NCI-H510A treated with DMSO at 0.1 percent for 48 hours (cell line): ENCODE results near the gene RGS3.
A peak's percentile ranks its signal among the peaks of the same experiment; 100 is the strongest.

Experiments used
- DNase-seq: peaks from one replicate; lab custom pipeline; 2025; lab: John Stamatoyannopoulos, UW

Gene RGS3

GRCh38 chr9:113530022-113530635 is 66.6 kb downstream of the RGS3 start:
- DNase-seq = no peak

- DNase-seq = no peak
These were observed 67.4 kb downstream of the RGS3 start for GRCh38 chr9:113530942-113531341.

DNA sequence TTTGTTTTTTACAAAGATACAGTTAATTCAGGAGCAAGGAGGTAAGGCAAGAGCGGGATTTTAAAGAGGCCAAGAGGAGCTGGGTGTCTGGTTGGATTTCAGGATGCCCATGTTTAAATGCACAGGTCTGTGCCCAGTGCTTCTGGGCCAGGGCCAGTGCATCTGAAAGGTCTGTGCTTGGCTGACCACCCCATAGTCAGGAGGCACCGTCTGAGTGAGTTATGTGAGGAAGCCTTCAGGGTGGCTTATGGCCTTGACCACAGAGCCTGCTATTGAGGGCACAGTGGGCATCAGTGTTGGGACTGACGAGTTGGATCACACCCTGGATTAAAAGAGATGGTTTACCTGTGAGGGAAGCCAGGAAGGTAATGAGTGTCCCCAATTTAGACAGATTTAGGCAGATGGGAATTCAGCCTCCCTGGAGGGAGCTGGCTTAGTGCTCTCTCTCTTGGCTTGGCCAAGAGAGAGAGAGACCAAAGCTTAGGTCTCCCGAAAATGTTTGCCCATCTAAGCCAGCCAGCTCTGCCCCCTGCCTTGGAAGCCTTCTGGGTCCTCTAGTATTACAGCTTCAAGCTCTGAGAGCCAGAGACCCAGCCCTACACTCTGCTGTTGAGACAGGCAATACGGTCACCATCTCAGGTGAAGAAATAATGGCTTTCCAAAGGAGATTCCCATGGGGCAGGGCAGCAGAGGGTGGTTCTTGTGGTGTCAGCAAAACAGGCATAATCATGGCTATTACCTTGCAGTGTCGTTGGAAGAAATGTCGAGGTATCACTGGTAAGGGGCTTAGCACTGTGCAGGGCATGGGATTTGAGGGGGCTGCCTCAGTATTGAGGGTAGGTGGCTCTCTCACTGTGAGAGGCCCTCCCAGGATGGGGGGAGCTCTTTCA is 68.6 kb downstream of the RGS3 start:
- no peak for DNase-seq

DNA sequence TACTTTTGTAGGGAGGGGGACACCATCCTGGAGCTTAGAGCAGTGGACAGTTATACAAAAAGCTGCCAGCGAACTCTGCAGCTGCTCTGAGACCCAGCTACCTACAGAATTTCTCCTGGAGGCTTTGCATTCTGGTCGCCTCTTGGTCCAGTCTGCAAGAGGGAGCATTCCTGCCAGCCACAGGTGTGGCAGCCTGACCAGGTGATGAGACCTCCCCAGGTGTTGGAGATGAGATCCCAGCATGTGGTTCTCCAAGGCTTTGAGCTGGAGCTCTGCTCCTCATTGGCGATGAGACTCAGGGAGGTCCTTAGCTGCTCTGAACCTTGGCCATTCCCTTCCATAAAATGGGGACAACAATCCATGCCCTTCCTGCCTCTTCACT is 69.3 kb downstream of the RGS3 start:
- DNase-seq = no peak

DNA sequence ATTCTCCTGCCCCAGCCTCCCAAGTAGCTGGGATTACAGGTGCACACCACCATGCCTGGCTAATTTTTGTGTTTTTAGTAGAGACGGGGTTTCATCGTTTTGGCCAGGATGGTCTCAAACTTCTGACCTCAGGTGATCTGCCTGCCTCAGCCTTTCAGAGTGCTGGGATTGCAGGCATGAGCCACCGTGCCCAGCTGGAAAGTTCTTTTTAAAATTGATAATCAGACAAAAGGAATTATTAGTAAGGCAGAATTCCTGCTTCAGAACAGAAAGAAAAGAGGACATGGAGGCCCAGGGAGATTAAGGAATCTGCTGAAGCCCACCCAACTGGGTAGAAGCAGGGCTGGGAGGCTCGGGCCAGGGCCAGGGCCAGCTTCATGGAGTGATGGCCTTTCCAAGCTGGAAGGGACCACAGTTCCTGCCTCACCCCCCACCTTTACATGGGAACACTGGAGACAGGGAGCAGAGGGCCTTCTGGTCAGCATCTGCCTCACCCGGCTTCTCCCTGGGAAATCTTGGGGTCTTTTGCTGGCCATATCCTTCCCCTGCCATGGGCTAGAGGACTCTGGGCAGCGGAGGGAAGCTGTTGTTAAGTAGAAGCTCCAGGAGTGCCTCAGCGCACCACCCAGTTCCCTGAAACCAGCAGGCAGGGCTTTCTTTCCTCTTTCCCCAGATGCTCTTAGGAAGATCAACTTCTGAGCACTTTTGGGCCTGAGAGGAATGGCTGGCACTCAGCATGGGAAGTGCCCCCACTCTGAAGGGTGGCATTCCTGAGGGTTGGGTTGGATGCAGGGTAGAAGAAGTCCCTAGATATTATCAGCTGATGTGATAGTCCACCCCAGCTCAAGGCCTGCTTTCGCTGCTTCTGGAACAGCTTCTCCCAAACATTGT is 70.1 kb downstream of the RGS3 start:
- no peak for DNase-seq

DNA sequence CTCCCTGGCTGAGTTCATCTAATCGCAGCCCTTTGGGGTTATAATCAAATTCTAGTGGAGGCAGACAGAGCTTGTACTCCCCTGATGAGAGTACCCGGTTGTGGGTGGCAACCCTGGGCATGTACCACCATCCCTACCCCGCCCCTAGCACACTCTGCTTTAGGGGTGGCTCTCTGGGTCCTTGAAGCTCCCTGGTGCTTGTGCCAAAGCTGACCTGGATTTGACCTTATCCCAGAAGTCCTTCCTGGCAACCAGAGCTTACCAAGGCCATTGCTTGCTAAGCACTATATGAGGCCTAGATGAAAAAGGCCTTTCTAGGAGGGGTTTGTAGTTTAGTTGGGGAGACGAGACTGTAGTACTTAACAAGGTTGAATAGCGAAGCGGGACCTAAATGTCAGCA is 72.2 kb downstream of the RGS3 start:
- no peak for DNase-seq

GRCh38 chr9:113536166-113536482 is 72.6 kb downstream of the RGS3 start:
- DNase-seq = no peak

DNA sequence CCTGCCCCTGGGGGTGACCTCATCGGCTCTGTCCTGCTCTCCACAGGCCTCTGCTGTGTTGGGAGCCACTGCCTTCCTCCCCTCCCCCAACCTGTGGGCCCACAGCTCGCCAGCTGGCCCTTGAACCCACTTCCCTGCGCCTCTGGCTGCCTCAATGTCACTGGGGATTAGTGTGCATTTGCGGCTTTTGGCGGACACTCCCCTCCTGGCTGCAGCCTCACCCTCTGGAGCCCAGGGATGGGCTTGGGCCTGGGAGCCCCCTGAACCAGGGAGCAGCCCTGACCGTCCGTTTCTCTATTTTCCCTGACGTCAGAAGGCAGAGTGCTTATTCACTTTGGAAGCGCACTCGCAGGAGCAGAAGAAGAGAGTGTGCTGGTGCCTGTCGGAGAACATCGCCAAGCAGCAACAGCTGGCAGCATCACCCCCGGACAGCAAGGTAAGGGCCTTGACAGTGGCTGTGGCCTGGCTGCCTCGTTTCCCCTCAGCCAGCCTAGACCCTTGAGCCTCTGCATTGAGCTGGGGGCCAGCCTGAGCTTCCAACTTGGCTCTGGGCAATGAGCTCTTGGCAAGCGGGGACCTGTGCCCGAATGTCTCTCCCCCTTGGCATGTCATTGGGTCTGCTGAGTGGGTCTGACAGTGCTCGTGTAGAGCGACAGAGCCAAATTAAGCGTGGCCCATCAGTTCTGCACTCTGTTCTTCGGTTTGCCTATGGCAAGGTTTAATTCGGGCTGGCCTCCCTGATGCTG is 73.1 kb downstream of the RGS3 start:
- no peak for DNase-seq

DNA sequence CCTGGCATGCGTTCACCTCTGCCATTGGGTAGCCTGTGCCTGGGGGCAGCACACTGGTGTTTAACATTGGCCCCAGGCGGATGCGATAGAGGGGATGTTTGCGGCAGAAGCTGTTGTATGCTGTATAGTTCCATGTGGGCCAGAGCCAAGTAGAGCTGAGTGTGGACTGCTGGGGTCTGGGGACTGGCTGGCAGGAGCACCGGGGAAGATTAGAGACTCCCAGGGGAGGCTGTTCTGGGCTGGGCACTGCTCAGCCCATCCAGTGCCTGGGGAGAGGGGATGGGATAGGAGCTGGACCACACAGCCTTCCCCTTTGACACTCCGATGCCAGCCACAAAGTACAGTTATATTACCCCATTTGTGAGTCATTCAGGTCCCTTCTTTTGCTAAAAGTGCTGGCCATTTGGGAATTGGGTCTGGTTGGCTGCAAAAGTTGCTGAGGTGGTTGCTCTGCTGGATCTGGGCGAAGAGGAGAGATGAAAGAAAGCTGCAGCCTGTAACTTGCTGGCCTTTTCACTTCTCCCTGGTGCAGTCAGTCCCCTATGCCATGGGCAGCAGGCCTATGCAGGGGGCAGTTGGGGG is 73.8 kb downstream of the RGS3 start:
- DNase-seq = no peak

- no peak for DNase-seq
These were observed 74.6 kb downstream of the RGS3 start for GRCh38 chr9:113538131-113538530.

DNA sequence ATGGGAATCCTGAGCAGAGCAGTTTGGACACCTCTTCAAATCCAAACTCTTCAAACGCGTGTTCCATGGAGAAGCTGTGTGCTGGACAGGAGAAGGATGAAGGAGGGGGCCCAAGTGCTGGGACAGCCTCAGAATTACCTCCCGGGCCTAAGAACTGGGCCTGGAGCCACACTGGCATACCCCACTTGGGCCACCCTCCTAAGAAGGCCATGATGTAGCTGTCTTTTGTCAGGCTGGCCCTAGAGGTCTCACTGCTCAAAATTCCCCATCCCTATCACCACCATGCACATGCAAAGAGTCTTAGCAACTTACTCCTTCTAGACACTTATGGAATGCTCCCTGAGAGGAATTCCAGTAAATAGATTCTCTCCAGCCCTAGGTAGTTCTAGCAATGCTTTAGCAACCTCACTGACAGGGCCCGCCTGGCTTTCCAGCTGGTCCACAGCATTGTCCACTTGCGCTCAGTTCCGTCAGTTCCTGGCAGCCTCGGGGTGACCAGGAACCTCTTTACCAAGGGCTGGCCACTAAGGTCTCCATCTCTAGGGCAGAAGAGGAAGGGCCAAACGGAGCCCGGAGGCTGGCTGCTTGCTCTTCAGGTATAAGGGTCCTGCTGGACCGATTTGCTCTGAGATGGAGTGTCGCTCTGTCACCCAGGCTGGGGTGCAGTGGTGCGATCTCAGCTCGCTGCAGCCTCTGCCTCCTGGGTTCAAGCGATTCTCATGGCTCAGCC is 75.3 kb downstream of the RGS3 start:
- no peak for DNase-seq

- DNase-seq = no peak
These were observed 76.9 kb downstream of the RGS3 start for GRCh38 chr9:113540466-113540865.

- DNase-seq = peak; percentile 8
These were observed 77.7 kb downstream of the RGS3 start for GRCh38 chr9:113541019-113541900.

- DNase-seq = no peak
These were observed 78.5 kb downstream of the RGS3 start for GRCh38 chr9:113542006-113542405.

DNA sequence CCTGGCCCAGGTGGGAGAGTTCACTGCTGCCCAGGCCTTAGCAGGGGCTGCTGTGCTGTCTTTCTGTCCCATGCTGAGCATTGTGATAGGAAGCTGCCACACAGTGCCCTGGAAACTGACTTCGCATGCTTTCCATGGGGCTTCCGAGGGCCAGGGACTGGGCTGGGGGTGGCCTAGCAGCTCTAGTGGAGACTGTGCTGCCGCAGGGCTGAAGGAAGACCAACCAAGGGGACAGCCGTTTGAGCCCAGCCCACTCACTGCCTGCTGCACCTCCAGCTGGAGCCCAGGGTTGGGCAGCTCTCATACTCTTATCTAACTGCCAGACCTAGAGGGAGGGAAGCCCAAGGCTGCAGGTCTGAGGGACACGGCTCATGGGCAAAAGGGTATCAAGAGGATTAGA is 79.2 kb downstream of the RGS3 start:
- no peak for DNase-seq

GRCh38 chr9:113543296-113543981 is 79.9 kb downstream of the RGS3 start:
- no peak for DNase-seq

DNA sequence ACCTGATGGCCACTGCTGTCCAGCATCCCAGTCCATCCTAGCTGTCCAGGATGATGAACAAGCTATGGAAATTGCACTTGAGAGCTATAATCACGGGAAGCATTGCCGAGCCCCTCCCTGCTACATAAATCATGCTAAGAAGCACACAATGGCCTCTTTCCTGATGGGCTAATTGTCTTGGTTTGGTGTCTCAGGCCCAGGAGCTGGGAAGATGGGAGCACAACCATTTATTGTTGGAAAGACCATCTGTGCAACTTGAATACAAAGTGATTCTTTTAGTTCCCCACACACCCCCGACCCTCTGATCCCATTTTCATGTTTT is 80.4 kb downstream of the RGS3 start:
- DNase-seq = no peak

DNA sequence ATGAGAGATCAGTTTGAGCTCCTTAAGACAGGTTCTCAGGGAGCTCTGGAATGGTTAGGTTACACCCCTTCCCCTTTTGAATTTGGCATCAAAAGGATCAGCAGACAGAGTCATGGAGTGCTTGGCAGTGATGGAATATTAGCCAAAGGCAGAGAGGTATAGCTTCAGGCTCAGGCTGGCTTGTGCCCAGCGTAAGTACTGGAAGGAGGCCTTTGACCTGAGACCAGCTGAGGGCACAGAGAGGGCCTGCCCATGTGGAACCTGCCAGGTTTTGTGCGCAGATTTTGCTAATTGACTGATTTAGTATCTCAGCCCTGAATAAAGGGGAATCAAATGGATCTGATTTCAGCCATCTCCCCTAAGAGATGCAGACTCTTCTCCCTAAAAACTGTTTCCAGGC is 81.5 kb downstream of the RGS3 start:
- DNase-seq = no peak

GRCh38 chr9:113546566-113546965 is 83.0 kb downstream of the RGS3 start:
- no peak for DNase-seq

DNA sequence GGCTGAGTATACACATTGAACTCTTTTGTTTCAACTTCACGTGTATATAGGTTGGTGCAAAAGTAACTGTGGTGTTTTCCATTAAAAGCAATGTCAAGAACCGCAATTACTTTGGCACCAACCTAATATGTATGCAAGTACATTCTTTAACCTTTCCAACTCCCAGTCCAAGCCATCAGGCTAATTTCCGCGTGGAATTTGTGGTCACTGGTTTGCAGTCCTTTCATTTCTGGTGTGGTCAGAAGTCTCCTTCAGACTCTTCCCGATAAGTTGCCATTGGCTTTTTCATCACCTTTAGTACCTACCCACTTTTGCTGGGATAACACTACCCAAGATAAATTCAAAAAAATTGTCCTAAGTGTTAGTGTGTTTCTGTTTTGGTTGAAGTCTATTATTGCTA is 84.0 kb downstream of the RGS3 start:
- DNase-seq = no peak
